DND-41 (cell line): Measurements from ENCODE around the gene CTNNA3.
"Not testable (repeated sequence)": the region's sequence is repeated elsewhere in the genome, so short reads cannot be mapped to it uniquely, and the experiment has no call there.

Experiments
- ATAC-seq: fragments of 200-7000 bp; cut with Tn5 transposase; 3 replicates; pipeline ENCODE4 v1.9.1; 2021; ENCODE audit warnings: low read depth; ENCODE audit not compliant: insufficient read depth
- DNase-seq: peaks from one replicate; pipeline ENCODE4 v3.0.0-alpha.2; 2020
- H2AFZ ChIP-seq: 2 replicates; pipeline ENCODE4 v1.6.0; 2012; ENCODE audit warnings: low read depth, low read length
- H3K27ac ChIP-seq: 2 replicates; pipeline ENCODE4 v1.5.1; 2012; ENCODE audit warnings: low read length, inconsistent platforms
- H3K27me3 ChIP-seq: fragments of 200-600 bp; sonication (generic); 2 replicates; pipeline ENCODE4 v1.6.0; 2012; ENCODE audit warnings: low read length, mild to moderate bottlenecking, inconsistent platforms; ENCODE audit not compliant: insufficient read depth, poor library complexity
- H3K36me3 ChIP-seq: 2 replicates; pipeline ENCODE4 v1.5.1; 2012; ENCODE audit warnings: low read length, inconsistent platforms; ENCODE audit not compliant: insufficient read depth
- H3K4me1 ChIP-seq: 2 replicates; pipeline ENCODE4 v1.5.1; 2012; ENCODE audit warnings: mild to moderate bottlenecking, low read length; ENCODE audit not compliant: insufficient read depth
- H3K4me2 ChIP-seq: 2 replicates; pipeline ENCODE4 v1.6.0; 2012; ENCODE audit warnings: mild to moderate bottlenecking, moderate library complexity, low read length, inconsistent platforms; ENCODE audit not compliant: insufficient read depth
- H3K4me3 ChIP-seq, 2 experiments: fragments of 200-600 bp in 1 of 2; shearing (Covaris generic) in 1 of 2; 2 replicates each; pipeline ENCODE4 v1.5.1; 2012 to 2016; ENCODE audit warnings: inconsistent platforms in 2 of 2, low read length in 2 of 2, mild to moderate bottlenecking in 2 of 2, low read depth in 1 of 2, moderate library complexity in 1 of 2
- H3K79me2 ChIP-seq: 2 replicates; pipeline ENCODE4 v1.6.0; 2012; ENCODE audit warnings: low read length, inconsistent platforms; ENCODE audit not compliant: insufficient read depth
- H3K9ac ChIP-seq: 2 replicates; pipeline ENCODE4 v1.6.0; 2012; ENCODE audit warnings: low read depth, mild to moderate bottlenecking, inconsistent platforms, low read length, moderate library complexity
- H3K9me3 ChIP-seq: 2 replicates; pipeline ENCODE4 v1.5.1; 2012; ENCODE audit warnings: low read length, moderate library complexity, mild to moderate bottlenecking, inconsistent platforms; ENCODE audit not compliant: insufficient read depth, severe bottlenecking
- H4K20me1 ChIP-seq: 2 replicates; pipeline ENCODE4 v1.6.0; 2012; ENCODE audit warnings: low read length; ENCODE audit not compliant: insufficient read depth
- EZH2 ChIP-seq: IDR thresholded peaks from 3 replicates; pipeline ENCODE4 v1.6.1; 2012; ENCODE audit warnings: borderline replicate concordance, low read depth, mild to moderate bottlenecking, moderate library complexity, low read length, inconsistent platforms; ENCODE audit not compliant: severe bottlenecking
- TF ChIP-seq, protein P1 (sequence below): IDR thresholded peaks from 2 replicates; pipeline ENCODE4 v1.5.1; 2012; ENCODE audit warnings: borderline replicate concordance, low read length, moderate library complexity, mild to moderate bottlenecking; ENCODE audit not compliant: poor library complexity, severe bottlenecking; ENCODE audit errors: extremely low read depth

Gene CTNNA3

GRCh38 chr10:67698164-67698563 lies 2.2 kb upstream of the CTNNA3 start:
- Histone ChIP-seq H4K20me1 (no peaks in the 10 kb centered on the region), H3K27ac (no peak overlapping the region), H2AFZ (no peak overlapping the region), H3K27me3 (peaks cover 8% of the 10 kb centered on the region), H3K4me1 (no peaks in the 10 kb centered on the region), H3K4me2 (no peak overlapping the region), H3K36me3 (no peaks in the 10 kb centered on the region), H3K9ac (no peak overlapping the region), H3K9me3 (no peaks in the 10 kb centered on the region), H3K79me2 (no peaks in the 10 kb centered on the region), H3K4me3 (no peak overlapping the region)
- ATAC-seq = no peak
- DNase-seq = no peak
- TF ChIP-seq EZH2 = no peak
- TF ChIP-seq, protein P1, sequence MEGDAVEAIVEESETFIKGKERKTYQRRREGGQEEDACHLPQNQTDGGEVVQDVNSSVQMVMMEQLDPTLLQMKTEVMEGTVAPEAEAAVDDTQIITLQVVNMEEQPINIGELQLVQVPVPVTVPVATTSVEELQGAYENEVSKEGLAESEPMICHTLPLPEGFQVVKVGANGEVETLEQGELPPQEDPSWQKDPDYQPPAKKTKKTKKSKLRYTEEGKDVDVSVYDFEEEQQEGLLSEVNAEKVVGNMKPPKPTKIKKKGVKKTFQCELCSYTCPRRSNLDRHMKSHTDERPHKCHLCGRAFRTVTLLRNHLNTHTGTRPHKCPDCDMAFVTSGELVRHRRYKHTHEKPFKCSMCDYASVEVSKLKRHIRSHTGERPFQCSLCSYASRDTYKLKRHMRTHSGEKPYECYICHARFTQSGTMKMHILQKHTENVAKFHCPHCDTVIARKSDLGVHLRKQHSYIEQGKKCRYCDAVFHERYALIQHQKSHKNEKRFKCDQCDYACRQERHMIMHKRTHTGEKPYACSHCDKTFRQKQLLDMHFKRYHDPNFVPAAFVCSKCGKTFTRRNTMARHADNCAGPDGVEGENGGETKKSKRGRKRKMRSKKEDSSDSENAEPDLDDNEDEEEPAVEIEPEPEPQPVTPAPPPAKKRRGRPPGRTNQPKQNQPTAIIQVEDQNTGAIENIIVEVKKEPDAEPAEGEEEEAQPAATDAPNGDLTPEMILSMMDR = no peak

DNA sequence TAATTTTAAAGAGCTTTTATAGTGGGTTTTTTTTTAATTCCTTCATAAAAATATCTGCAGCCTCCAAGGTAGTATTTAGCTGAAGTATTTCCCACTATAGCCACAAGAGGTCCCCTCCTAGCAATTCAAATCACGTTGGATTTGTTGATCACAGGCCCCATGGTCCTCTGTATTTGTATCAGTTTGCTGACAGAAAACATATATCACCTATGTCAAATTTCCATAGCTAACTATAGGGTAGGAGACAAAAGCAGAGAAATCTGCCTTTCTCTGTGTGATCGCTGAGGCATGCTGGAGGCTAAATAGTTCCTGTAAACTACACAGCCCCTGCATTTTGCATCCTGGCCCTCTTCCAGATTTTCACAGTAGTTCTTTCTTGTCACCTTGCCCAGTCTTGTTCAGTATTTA lies 1.7 kb upstream of the CTNNA3 start:
- no peak overlapping the region for H2AFZ ChIP-seq
- no peak overlapping the region for H3K9ac ChIP-seq
- TF ChIP-seq, protein P1 = peak; percentile 67
- no peak for TF ChIP-seq EZH2
- DNase-seq = peak; percentile 14
- ATAC-seq = peak; percentile 85
- H4K20me1 ChIP-seq = no peaks in the 10 kb centered on the region
- no peak overlapping the region for H3K27ac ChIP-seq
- H3K4me1 ChIP-seq = no peaks in the 10 kb centered on the region
- peaks cover 8% of the 10 kb centered on the region for H3K27me3 ChIP-seq
- H3K36me3 ChIP-seq = no peaks in the 10 kb centered on the region
- H3K4me2 ChIP-seq = no peak overlapping the region
- H3K9me3 ChIP-seq = no peaks in the 10 kb centered on the region
- no peak overlapping the region for H3K4me3 ChIP-seq
- H3K79me2 ChIP-seq = no peaks in the 10 kb centered on the region

- H3K79me2 ChIP-seq = no peaks in the 10 kb centered on the region
- H3K9me3 ChIP-seq = no peaks in the 10 kb centered on the region
- no peak overlapping the region for H3K9ac ChIP-seq
- H3K27me3 ChIP-seq = peaks cover 8% of the 10 kb centered on the region
- no peaks in the 10 kb centered on the region for H3K4me1 ChIP-seq
- ATAC-seq (no peak), DNase-seq (no peak)
- no peak overlapping the region for H2AFZ ChIP-seq
- no peak overlapping the region for H3K27ac ChIP-seq
- H3K36me3 ChIP-seq = no peaks in the 10 kb centered on the region
- TF ChIP-seq EZH2 = no peak
- TF ChIP-seq, protein P1 = no peak
- no peak overlapping the region for H3K4me2 ChIP-seq
- no peak overlapping the region for H3K4me3 ChIP-seq
- no peaks in the 10 kb centered on the region for H4K20me1 ChIP-seq
Observed at GRCh38 chr10:67696679-67697078, 684 bp upstream of the CTNNA3 start.

GRCh38 chr10:67695555-67695954 lies 440 bp downstream of the CTNNA3 start:
- ATAC-seq = no peak
- no peak overlapping the region for H3K4me3 ChIP-seq

DNA sequence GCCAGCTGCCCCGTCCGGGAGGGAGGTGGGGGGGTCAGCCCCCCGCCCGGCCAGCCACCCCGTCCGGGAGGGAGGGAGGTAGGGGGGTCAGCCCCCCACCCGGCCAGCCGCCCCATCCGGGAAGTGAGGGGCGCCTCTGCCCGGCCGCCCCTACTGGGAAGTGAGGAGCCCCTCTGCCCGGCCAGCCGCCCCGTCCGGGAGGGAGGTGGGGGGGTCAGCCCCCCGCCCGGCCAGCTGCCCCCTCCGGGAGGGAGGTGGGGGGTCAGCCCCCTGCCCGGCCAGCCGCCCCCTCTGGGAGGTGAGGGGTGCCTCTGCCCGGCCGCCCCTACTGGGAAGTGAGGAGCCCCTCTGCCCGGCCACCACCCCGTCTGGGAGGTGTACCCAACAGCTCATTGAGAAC lies 4.1 kb downstream of the CTNNA3 start:
- H3K27me3 ChIP-seq, H3K9ac ChIP-seq, H3K4me2 ChIP-seq, H3K27ac ChIP-seq, H3K4me3 ChIP-seq, H2AFZ ChIP-seq, H3K4me1 ChIP-seq, H3K79me2 ChIP-seq, H4K20me1 ChIP-seq, ATAC-seq, H3K36me3 ChIP-seq, H3K9me3 ChIP-seq, DNase-seq: not testable (repeated sequence)

More at GRCh38 chr10:67695555-67695954, 440 bp downstream of the CTNNA3 start:
- H2AFZ ChIP-seq = no peak overlapping the region
- H4K20me1 ChIP-seq = no peaks in the 10 kb centered on the region
- no peak for TF ChIP-seq EZH2
- TF ChIP-seq, protein P1 = no peak
- H3K4me1 ChIP-seq = no peaks in the 10 kb centered on the region
- no peaks in the 10 kb centered on the region for H3K9me3 ChIP-seq
- H3K27me3 ChIP-seq = peaks cover 8% of the 10 kb centered on the region
- no peak overlapping the region for H3K27ac ChIP-seq
- no peaks in the 10 kb centered on the region for H3K79me2 ChIP-seq
- H3K4me2 ChIP-seq = no peak overlapping the region
- H3K36me3 ChIP-seq = no peaks in the 10 kb centered on the region
- DNase-seq = no peak
- H3K9ac ChIP-seq = no peak overlapping the region
